ENCODE data around the gene LINS1. TPM values are rescaled to one million over a fixed set of nuclear protein-coding genes. Genes with fewer than 3 reads are reported as not detected.

The LINS1 gene
- total and polyA plus RNA-seq, 2 of the 8 experiments (the other 6 are each of a cell fraction or from before 2014, with no cell fraction given): 4.2 to 8.1 TPM

DNA sequence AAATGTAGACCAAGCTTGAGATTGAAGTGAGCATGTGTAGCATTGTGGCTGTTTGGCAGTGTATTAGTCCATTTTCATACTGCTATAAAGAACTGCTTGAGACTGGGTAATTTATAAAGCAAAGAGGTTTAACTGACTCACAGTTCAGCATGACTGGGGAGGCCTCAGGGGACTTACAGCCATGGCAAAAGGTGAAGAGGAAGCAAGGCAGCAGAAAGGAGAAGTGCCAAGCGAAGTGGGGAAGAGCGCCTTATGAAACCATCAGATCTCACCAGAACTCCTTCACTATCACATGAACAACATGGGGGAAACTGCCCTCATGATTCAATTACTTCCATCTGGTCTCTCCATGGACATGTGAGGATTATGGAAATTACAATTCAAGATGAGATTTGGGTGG is 64.7 kb downstream of the LINS1 start (continued):
- TF ChIP-seq, protein P1, sequence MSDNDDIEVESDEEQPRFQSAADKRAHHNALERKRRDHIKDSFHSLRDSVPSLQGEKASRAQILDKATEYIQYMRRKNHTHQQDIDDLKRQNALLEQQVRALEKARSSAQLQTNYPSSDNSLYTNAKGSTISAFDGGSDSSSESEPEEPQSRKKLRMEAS (IDR thresholded peaks at IDR 0.05): no peak

DNA sequence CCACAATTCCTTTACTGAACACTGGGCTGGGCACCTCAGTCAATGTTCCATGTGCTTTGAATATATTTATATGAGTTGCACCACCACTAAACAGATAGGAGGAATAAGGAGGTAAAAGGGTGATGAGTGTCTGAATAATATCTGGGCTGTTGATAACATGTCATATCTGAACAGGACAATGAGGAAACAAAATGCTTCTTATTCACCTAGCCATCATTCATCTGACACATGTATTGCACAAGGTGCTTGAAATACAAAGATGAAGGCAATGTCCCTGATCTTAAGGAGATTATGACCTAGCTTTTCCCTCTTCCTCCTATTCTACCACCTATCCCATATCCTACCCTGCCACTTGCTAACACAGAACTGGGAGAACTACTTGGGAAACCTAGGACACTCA is 65.3 kb downstream of the LINS1 start:
- H3K56ac ChIP-seq (replicated peaks; ENCODE audit: insufficient read length, low read depth, low read length): no peak overlapping the region
- no peak overlapping the region for H4K5ac ChIP-seq (ENCODE audit: insufficient read length, low read depth, low read length)
- no peaks in the 10 kb centered on the region for H3K23me2 ChIP-seq (ENCODE audit: low read depth, low read length)
- no peak overlapping the region for H3K4me3 ChIP-seq (ENCODE audit: extremely low read depth in 1 of 4, insufficient read depth in 2 of 4, low read depth in 3 of 4, low read length in 4 of 4)
- H4K8ac ChIP-seq (ENCODE audit: extremely low read depth, insufficient read depth, low read length): no peak overlapping the region
- CTCF ChIA-PET (ENCODE audit: partially characterized antibody): interaction anchor here (1.0 to 1.3 kb wide), 2 partner anchors 14 to 186 kb away, joined by 3 to 4 read pairs; no protein-coding TSS in a partner anchor
- no peaks in the 10 kb centered on the region for H3K4me1 ChIP-seq (replicated peaks in 1 of 4; ENCODE audit: control insufficient read depth in 3 of 4, insufficient read depth in 4 of 4, low read length in 3 of 4)
- no peak overlapping the region for H2BK5ac ChIP-seq (ENCODE audit: low read depth, low read length)
- no peak for DNase-seq (ENCODE audit: low read depth in 1 of 2, low spot score in 2 of 2)
- no peak overlapping the region for H2BK12ac ChIP-seq (ENCODE audit: low read depth, low read length)
- no peaks in the 10 kb centered on the region for H3K27me3 ChIP-seq (replicated peaks in 1 of 4; ENCODE audit: control insufficient read depth in 3 of 4, extremely low read depth in 1 of 4, insufficient read depth in 3 of 4, low read length in 3 of 4)
- H3K9ac ChIP-seq (replicated peaks in 1 of 4; ENCODE audit: extremely low read depth in 1 of 4, low read depth in 3 of 4, low read length in 3 of 4): no peak overlapping the region
- H3K79me1 ChIP-seq (ENCODE audit: low read depth, low read length): no peaks in the 10 kb centered on the region
- H3K18ac ChIP-seq (ENCODE audit: extremely low read depth, low read length): no peak overlapping the region
- no peak overlapping the region for H2BK15ac ChIP-seq (ENCODE audit: low read length)
- no peak for FAIRE-seq
- H3K23ac ChIP-seq (ENCODE audit: insufficient read length): no peak overlapping the region
- H3K79me2 ChIP-seq (ENCODE audit: control insufficient read depth in 1 of 2, insufficient read depth in 2 of 2, low read length in 2 of 2): no peaks in the 10 kb centered on the region
- no peak overlapping the region for H4K91ac ChIP-seq (replicated peaks; ENCODE audit: insufficient read length, low read length)
- H2AFZ ChIP-seq (ENCODE audit: low read length): no peak overlapping the region
- no peak overlapping the region for H3K4me2 ChIP-seq (ENCODE audit: insufficient read depth in 1 of 2, low read depth in 2 of 2, low read length in 2 of 2)
- H2AK5ac ChIP-seq (ENCODE audit: low read depth, low read length): no peak overlapping the region
- H3K36me3 ChIP-seq (ENCODE audit: control insufficient read depth in 2 of 4, insufficient read depth in 4 of 4, low read length in 3 of 4): no peaks in the 10 kb centered on the region
- H4K20me1 ChIP-seq (replicated peaks in 1 of 2; ENCODE audit: control insufficient read depth in 1 of 2, insufficient read depth in 2 of 2, low read length in 2 of 2): no peaks in the 10 kb centered on the region
- no peak overlapping the region for H3K4ac ChIP-seq (replicated peaks; ENCODE audit: insufficient read length, low read depth, low read length)
- no peak overlapping the region for H3K27ac ChIP-seq (ENCODE audit: low read depth, low read length)
- no peak overlapping the region for H2BK20ac ChIP-seq (ENCODE audit: low read length)
- TF ChIP-seq TEAD4 (IDR thresholded peaks at IDR 0.05; ENCODE audit: low read depth, low read length) (no peak), JUND (IDR thresholded peaks at IDR 0.05; ENCODE audit: low read length) (no peak), CBX8 (IDR thresholded peaks at IDR 0.05; ENCODE audit: borderline replicate concordance, low read depth, low read length) (no peak), SP1 (IDR thresholded peaks at IDR 0.05; ENCODE audit: low read depth, low read length) (no peak), JUN (IDR thresholded peaks at IDR 0.05; ENCODE audit: low read depth, low read length) (no peak), KDM5A (IDR thresholded peaks at IDR 0.05; ENCODE audit: low read length) (no peak)
- no peak overlapping the region for H3K14ac ChIP-seq (ENCODE audit: insufficient read length)
- no peak overlapping the region for H2BK120ac ChIP-seq (replicated peaks; ENCODE audit: low read depth, low read length)
- POLR2A ChIA-PET (ENCODE audit: partially characterized antibody): no interaction called here
- peaks cover 43 to 59% of the 10 kb centered on the region in 2 experiments; a peak in 3 of 4 replicates for H3K9me3 ChIP-seq (ENCODE audit: insufficient read depth in 2 of 2, low read depth in 1 of 2, low read length in 1 of 2)

Data from H1 (cell line).